HEK293T (cell line): ENCODE results near the gene CNKSR3.

Experiments used
- BHLHE40 ChIP-seq: fragments of 450-650 bp; IDR thresholded peaks from 2 replicates; pipeline ENCODE4 v1.6.1; 2016; ENCODE audit warnings: mild to moderate bottlenecking, moderate library complexity, borderline replicate concordance
- PKNOX1 ChIP-seq: fragments of 450-650 bp; IDR thresholded peaks from 2 replicates; pipeline ENCODE4 v1.6.1; 2016
- SP1 ChIP-seq: fragments of 450-650 bp; IDR thresholded peaks from 2 replicates; pipeline ENCODE4 v1.6.1; 2017

GRCh38 chr6:154363821-154364220 lies 146.7 kb downstream of the CNKSR3 start:
- TF ChIP-seq SP1, result no peak
- no peak for TF ChIP-seq BHLHE40
- no peak for TF ChIP-seq PKNOX1
